OCI-LY3 (cell line): ENCODE measurements around the gene LRRC8D.

ENCODE experiments used
- H2AFZ ChIP-seq: fragments of 200-600, 300-600 bp; shearing (Covaris generic); 2 replicates; pipeline ENCODE4 v1.6.0; 2014; ENCODE audit warnings: antibody characterized with exemption, low read depth, low read length
- H3K27ac ChIP-seq: fragments of 200-600, 300-600 bp; sonication (generic); 2 replicates; pipeline ENCODE4 v1.5.1; 2014; ENCODE audit warnings: mild to moderate bottlenecking, low read length, moderate library complexity, mixed read lengths
- H3K27me3 ChIP-seq: fragments of 200-600, 300-600 bp; sonication (generic); 2 replicates; pipeline ENCODE4 v1.6.1; 2014; ENCODE audit warnings: low read depth, low read length, mixed read lengths
- H3K36me3 ChIP-seq: fragments of 200-600, 300-600 bp; sonication (generic); replicated peaks from 2 replicates; pipeline ENCODE3; 2014; ENCODE audit warnings: low read depth, low read length, mixed read lengths
- H3K4me1 ChIP-seq: fragments of 300-600, 200-600 bp; sonication (generic); 2 replicates; pipeline ENCODE4 v1.6.1; 2014; ENCODE audit warnings: low read length, mixed read lengths
- H3K4me2 ChIP-seq: fragments of 200-600, 300-600 bp; sonication (generic); 2 replicates; pipeline ENCODE4 v1.6.1; 2014; ENCODE audit warnings: low read length, mixed read lengths
- H3K4me3 ChIP-seq: fragments of 300-600, 200-600 bp; sonication (generic); 2 replicates; pipeline ENCODE4 v1.5.1; 2014; ENCODE audit warnings: antibody characterized with exemption, mild to moderate bottlenecking, low read length, moderate library complexity
- H3K79me2 ChIP-seq: fragments of 300-600, 200-600 bp; shearing (Covaris generic); 2 replicates; pipeline ENCODE4 v1.6.1; 2014; ENCODE audit warnings: mild to moderate bottlenecking, low read length, mixed read lengths
- H3K9ac ChIP-seq: fragments of 300-600, 200-600 bp; shearing (Covaris generic); 2 replicates; pipeline ENCODE4 v1.6.0; 2014; ENCODE audit warnings: mild to moderate bottlenecking, low read length, moderate library complexity
- H3K9me3 ChIP-seq: fragments of 200-600, 300-600 bp; shearing (Covaris generic); 2 replicates; pipeline ENCODE4 v1.6.1; 2014; ENCODE audit warnings: low read length, mixed read lengths; ENCODE audit not compliant: insufficient read depth
- H4K20me1 ChIP-seq: fragments of 200-600, 300-600 bp; sonication (generic); 2 replicates; pipeline ENCODE4 v1.6.1; 2016; ENCODE audit warnings: low read length, mixed read lengths; ENCODE audit not compliant: insufficient read depth
- EZH2phosphoT487 ChIP-seq: fragments of 200-600 bp; shearing (Covaris generic); IDR thresholded peaks from 2 replicates; pipeline ENCODE4 v1.6.1; 2018; ENCODE audit warnings: antibody characterized with exemption, mixed run types, low read depth
- TF ChIP-seq, protein P1 (sequence below): fragments of 200-600, 300-600 bp; sonication (generic); IDR thresholded peaks from 2 replicates; pipeline ENCODE4 v1.5.1; 2014; ENCODE audit warnings: antibody characterized with exemption, low read length, low read depth

The LRRC8D gene

GRCh38 chr1:89906088-89906487 is 85.3 kb downstream of the LRRC8D start:
- H3K4me2 ChIP-seq, result no peak overlapping the region

GRCh38 chr1:89907727-89908212 is 86.9 kb downstream of the LRRC8D start:
- H3K4me3 ChIP-seq, result no peak overlapping the region
- TF ChIP-seq, protein P1, sequence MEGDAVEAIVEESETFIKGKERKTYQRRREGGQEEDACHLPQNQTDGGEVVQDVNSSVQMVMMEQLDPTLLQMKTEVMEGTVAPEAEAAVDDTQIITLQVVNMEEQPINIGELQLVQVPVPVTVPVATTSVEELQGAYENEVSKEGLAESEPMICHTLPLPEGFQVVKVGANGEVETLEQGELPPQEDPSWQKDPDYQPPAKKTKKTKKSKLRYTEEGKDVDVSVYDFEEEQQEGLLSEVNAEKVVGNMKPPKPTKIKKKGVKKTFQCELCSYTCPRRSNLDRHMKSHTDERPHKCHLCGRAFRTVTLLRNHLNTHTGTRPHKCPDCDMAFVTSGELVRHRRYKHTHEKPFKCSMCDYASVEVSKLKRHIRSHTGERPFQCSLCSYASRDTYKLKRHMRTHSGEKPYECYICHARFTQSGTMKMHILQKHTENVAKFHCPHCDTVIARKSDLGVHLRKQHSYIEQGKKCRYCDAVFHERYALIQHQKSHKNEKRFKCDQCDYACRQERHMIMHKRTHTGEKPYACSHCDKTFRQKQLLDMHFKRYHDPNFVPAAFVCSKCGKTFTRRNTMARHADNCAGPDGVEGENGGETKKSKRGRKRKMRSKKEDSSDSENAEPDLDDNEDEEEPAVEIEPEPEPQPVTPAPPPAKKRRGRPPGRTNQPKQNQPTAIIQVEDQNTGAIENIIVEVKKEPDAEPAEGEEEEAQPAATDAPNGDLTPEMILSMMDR, result no peak
- no peak for TF ChIP-seq EZH2phosphoT487
- H3K27me3 ChIP-seq, result no peaks in the 10 kb centered on the region
- no peak overlapping the region for H3K9ac ChIP-seq
- no peak overlapping the region for H3K27ac ChIP-seq
- no peak overlapping the region for H3K4me2 ChIP-seq
- H2AFZ ChIP-seq, result no peak overlapping the region
- no peaks in the 10 kb centered on the region for H3K79me2 ChIP-seq
- H4K20me1 ChIP-seq, result no peaks in the 10 kb centered on the region
- peaks cover 32% of the 10 kb centered on the region for H3K4me1 ChIP-seq
- no peaks in the 10 kb centered on the region for H3K9me3 ChIP-seq
- no peaks in the 10 kb centered on the region for H3K36me3 ChIP-seq

More at GRCh38 chr1:89906088-89906487, 85.3 kb downstream of the LRRC8D start:
- TF ChIP-seq, protein P1, result no peak
- TF ChIP-seq EZH2phosphoT487, result no peak
- H2AFZ ChIP-seq, result no peak overlapping the region
- H3K79me2 ChIP-seq, result no peaks in the 10 kb centered on the region
- no peaks in the 10 kb centered on the region for H3K9me3 ChIP-seq
- H4K20me1 ChIP-seq, result no peaks in the 10 kb centered on the region
- H3K4me3 ChIP-seq, result no peak overlapping the region
- H3K27me3 ChIP-seq, result no peaks in the 10 kb centered on the region
- no peaks in the 10 kb centered on the region for H3K36me3 ChIP-seq
- no peak overlapping the region for H3K9ac ChIP-seq
- H3K4me1 ChIP-seq, result peaks cover 38% of the 10 kb centered on the region
- no peak overlapping the region for H3K27ac ChIP-seq

- Histone ChIP-seq H3K79me2 (no peaks in the 10 kb centered on the region), H2AFZ (no peak overlapping the region), H3K27me3 (no peaks in the 10 kb centered on the region), H4K20me1 (no peaks in the 10 kb centered on the region), H3K4me3 (no peak overlapping the region), H3K9me3 (no peaks in the 10 kb centered on the region), H3K9ac (no peak overlapping the region), H3K27ac (no peak overlapping the region), H3K4me1 (peaks cover 27% of the 10 kb centered on the region), H3K4me2 (no peak overlapping the region), H3K36me3 (no peaks in the 10 kb centered on the region)
- TF ChIP-seq EZH2phosphoT487, result no peak
- TF ChIP-seq, protein P1, result no peak
These were observed 87.4 kb downstream of the LRRC8D start for GRCh38 chr1:89908273-89908671.

- no peak for TF ChIP-seq EZH2phosphoT487
- TF ChIP-seq, protein P1, result no peak
- Histone ChIP-seq H3K27me3 (no peaks in the 10 kb centered on the region), H3K4me1 (peaks cover 22% of the 10 kb centered on the region), H2AFZ (no peak overlapping the region), H3K27ac (no peak overlapping the region), H3K36me3 (no peaks in the 10 kb centered on the region), H3K4me2 (no peak overlapping the region), H3K9me3 (no peaks in the 10 kb centered on the region), H3K4me3 (no peak overlapping the region), H3K9ac (no peak overlapping the region), H4K20me1 (no peaks in the 10 kb centered on the region), H3K79me2 (no peaks in the 10 kb centered on the region)
These were observed 88.0 kb downstream of the LRRC8D start for GRCh38 chr1:89908672-89909436.
